ENCODE data around the gene ARSH. TPM values are rescaled to one million over a fixed set of nuclear protein-coding genes. Genes with fewer than 3 reads are reported as not detected.
A peak's percentile ranks its signal among the peaks of the same experiment; 100 is the strongest.

Gene ARSH
- total and polyA plus RNA-seq, 8 donors, result 0.05 to 0.15 (median 0.09) TPM; not detected in 4

DNA sequence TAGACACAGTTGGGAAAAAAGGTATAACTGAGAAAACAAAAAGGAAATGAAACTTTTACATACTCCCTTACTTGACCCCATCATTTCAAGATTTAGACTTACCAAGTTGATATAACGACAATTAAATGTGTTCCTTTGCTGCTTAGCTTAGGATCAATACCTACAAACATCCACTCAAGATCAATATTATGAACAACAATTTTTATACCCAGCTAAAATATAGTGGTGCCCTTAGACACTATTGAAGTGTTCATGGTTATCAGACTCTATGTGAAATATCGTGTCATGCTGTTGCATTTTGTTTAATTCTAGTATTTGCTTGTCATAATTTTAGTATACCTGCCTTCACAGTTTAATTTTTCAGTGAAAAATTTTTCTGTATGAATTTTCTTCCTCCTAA is 4.2 kb downstream of the ARSH start:
- H3K36me3 ChIP-seq, result no peaks in the 10 kb centered on the region
- 70 to 82% methylated on average over 2 of the region's 2 CpGs for WGBS, 2 donors
- no peak for DNase-seq

DNA sequence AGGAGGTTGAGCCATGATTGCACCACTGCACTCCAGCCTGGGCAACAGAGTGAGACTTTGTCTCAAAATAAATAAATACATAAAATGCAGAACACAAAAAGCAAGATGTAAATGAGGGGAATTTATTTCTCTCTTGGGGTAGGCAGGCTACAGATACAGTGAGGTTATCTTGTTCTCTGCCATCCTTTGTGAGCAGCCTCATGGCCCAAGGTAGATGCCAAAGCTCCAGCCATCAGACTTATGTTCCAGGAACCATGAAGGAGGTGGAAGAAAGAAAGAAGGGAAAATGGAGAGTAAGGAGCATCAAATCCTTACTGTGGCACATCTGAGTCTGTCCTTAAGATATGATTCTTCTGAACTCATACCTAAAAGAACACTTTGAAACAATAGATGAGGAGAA is 11.1 kb downstream of the ARSH start:
- Histone ChIP-seq H3K4me3 (no peak overlapping the region), H3K4me1 (no peaks in the 10 kb centered on the region), H3K27ac (no peak overlapping the region), H3K9me3 (no peaks in the 10 kb centered on the region), H3K36me3 (no peaks in the 10 kb centered on the region), H3K27me3 (no peaks in the 10 kb centered on the region)
- intact Hi-C loops (cut with DNase I), result no loop called here
- no peak for ATAC-seq
- TF ChIP-seq CTCF (IDR thresholded peaks at IDR 0.05), result no peak
- FAIRE-seq, result no peak
- DNase-seq, result no peak

More for the DNA sequence above, 4.2 kb downstream of the ARSH start:
- Histone ChIP-seq H3K27me3 (no peaks in the 10 kb centered on the region), H3K4me1 (no peaks in the 10 kb centered on the region), H3K4me3 (no peak overlapping the region), H3K27ac (no peak overlapping the region), H3K9me3 (no peaks in the 10 kb centered on the region)
- no peak for TF ChIP-seq CTCF (IDR thresholded peaks at IDR 0.05)
- FAIRE-seq, result no peak
- intact Hi-C loops (cut with DNase I), result no loop called here
- ATAC-seq, result no peak

- FAIRE-seq, result no peak
These were observed 17.8 kb downstream of the ARSH start for GRCh38 chrX:3024176-3024575.

GRCh38 chrX:3026074-3026815 is 19.9 kb downstream of the ARSH start:
- FAIRE-seq (peak; percentile 73), DNase-seq (peak in 3 of 6 donors; percentile 3 to 31 (median 31)), ATAC-seq (peak; percentile 88 to 97 (median 95))
- peaks cover 0 to 4% (median 0%) of the 10 kb centered on the region in 3 donors for H3K4me1 ChIP-seq
- H3K27me3 ChIP-seq, result no peaks in the 10 kb centered on the region
- H3K4me3 ChIP-seq, result no peak overlapping the region
- no peaks in the 10 kb centered on the region for H3K9me3 ChIP-seq
- peak overlapping the region in 3 of 4 donors; percentile 32 to 62 (median 57) for H3K27ac ChIP-seq
- WGBS, 2 donors, result 21 to 25% methylated on average over 10 of the region's 10 CpGs
- intact Hi-C loops (cut with DNase I), result no loop called here
- H3K36me3 ChIP-seq, result no peaks in the 10 kb centered on the region
- no peak for TF ChIP-seq CTCF (IDR thresholded peaks at IDR 0.05)

More at GRCh38 chrX:3024176-3024575, 17.8 kb downstream of the ARSH start:
- no peak overlapping the region for H3K27ac ChIP-seq
- no peak overlapping the region for H3K4me3 ChIP-seq
- intact Hi-C loops (cut with DNase I), result no loop called here
- no peaks in the 10 kb centered on the region for H3K36me3 ChIP-seq
- H3K9me3 ChIP-seq, result no peaks in the 10 kb centered on the region
- ATAC-seq, result no peak
- no peak for DNase-seq
- TF ChIP-seq CTCF (IDR thresholded peaks at IDR 0.05), result no peak
- WGBS, 2 donors, result 63 to 71% methylated on average over 8 of the region's 8 CpGs
- H3K4me1 ChIP-seq, result peaks cover 0 to 4% (median 0%) of the 10 kb centered on the region in 3 donors
- H3K27me3 ChIP-seq, result no peaks in the 10 kb centered on the region

GRCh38 chrX:3029129-3029528 is 22.8 kb downstream of the ARSH start:
- TF ChIP-seq CTCF (IDR thresholded peaks at IDR 0.05), result no peak
- 85% methylated on average over 13 of the region's 13 CpGs for WGBS, 2 donors

More at GRCh38 chrX:3029129-3029528, 22.8 kb downstream of the ARSH start:
- no peak for FAIRE-seq
- intact Hi-C loops (cut with DNase I), result no loop called here
- no peaks in the 10 kb centered on the region for H3K36me3 ChIP-seq
- peaks cover 0 to 4% (median 0%) of the 10 kb centered on the region in 3 donors for H3K4me1 ChIP-seq
- ATAC-seq, result no peak
- H3K9me3 ChIP-seq, result no peaks in the 10 kb centered on the region
- no peak for DNase-seq
- no peak overlapping the region for H3K27ac ChIP-seq
- no peak overlapping the region for H3K4me3 ChIP-seq
- no peaks in the 10 kb centered on the region for H3K27me3 ChIP-seq

Data from pancreas (tissue), 10 donors.